CD4-positive, alpha-beta T cell (primary cell): Measurements from ENCODE around the gene NRM. TPM values are rescaled to one million over a fixed set of nuclear protein-coding genes. Genes with fewer than 3 reads are reported as not detected.

Source experiments
- ATAC-seq: fragments of 200-7000 bp; cut with Tn5 transposase; one replicate; pipeline ENCODE4 v1.10.0; 2022; ENCODE audit warnings: mild to moderate bottlenecking; ENCODE audit not compliant: poor library complexity
- CTCF ChIA-PET: fragments of 350-600 bp; sonication (Branson Sonifier 250); formaldehyde crosslinking; loops from one replicate; lab custom pipeline; 2021; ENCODE audit warnings: antibody characterized with exemption, inconsistent platforms; lab: Charles Lee
- POLR2A ChIA-PET: fragments of 350-600 bp; sonication (Branson Sonifier 250); formaldehyde crosslinking; loops from one replicate; lab custom pipeline; 2021; ENCODE audit warnings: antibody characterized with exemption, inconsistent platforms; lab: Charles Lee
- DNase-seq, 14 experiments: peaks; one replicate each; pipeline ENCODE4 v3.0.0-alpha.2; 2013 to 2020; ENCODE audit warnings: mixed read lengths in 2 of 14
- H3K27ac ChIP-seq, 2 donors: one replicate each; pipeline versions ENCODE4 v1.5.1 to v1.7.0; 2013; ENCODE audit warnings: low read length in 2 of 2, low read depth in 1 of 2, mild to moderate bottlenecking in 1 of 2
- H3K27me3 ChIP-seq, 2 experiments: 1 replicate in 1 of 2; 2 replicates in 1 of 2; pipeline versions ENCODE4 v1.6.1 to v1.7.0; 2013; ENCODE audit warnings: low read length in 2 of 2, control low read depth in 1 of 2, mild to moderate bottlenecking in 1 of 2, moderate library complexity in 1 of 2; ENCODE audit not compliant: insufficient read depth in 2 of 2, control insufficient read depth in 1 of 2
- H3K36me3 ChIP-seq: one replicate; pipeline ENCODE4 v1.6.1; 2013; ENCODE audit warnings: low read length, control low read depth; ENCODE audit not compliant: insufficient read depth
- H3K4me1 ChIP-seq: one replicate; pipeline ENCODE4 v1.6.1; 2013; ENCODE audit warnings: low read length, control low read depth; ENCODE audit not compliant: insufficient read depth
- H3K4me3 ChIP-seq: one replicate; pipeline ENCODE4 v1.5.1; 2013; ENCODE audit warnings: mild to moderate bottlenecking, low read length, moderate library complexity
- H3K9me3 ChIP-seq, 2 experiments: 1 replicate in 1 of 2; 2 replicates in 1 of 2; pipeline versions ENCODE4 v1.6.1 to v1.7.0; 2013; ENCODE audit warnings: low read length in 2 of 2, mild to moderate bottlenecking in 2 of 2, control low read depth in 1 of 2, moderate library complexity in 1 of 2; ENCODE audit not compliant: control insufficient read depth in 1 of 2, insufficient read depth in 1 of 2
- H3K27ac Mint-ChIP-seq: one replicate; pipeline ENCODE4 v1.8.0; 2020; ENCODE audit warnings: mixed read lengths
- H3K27me3 Mint-ChIP-seq: one replicate; pipeline ENCODE4 v1.8.0; 2021; ENCODE audit warnings: mixed read lengths
- H3K36me3 Mint-ChIP-seq: one replicate; pipeline ENCODE4 v1.8.0; 2021; ENCODE audit warnings: low read depth, mixed read lengths
- H3K4me1 Mint-ChIP-seq: one replicate; pipeline ENCODE4 v1.8.0; 2021; ENCODE audit warnings: low read depth, mixed read lengths
- H3K4me3 Mint-ChIP-seq: one replicate; pipeline ENCODE4 v1.8.0; 2020; ENCODE audit warnings: mild to moderate bottlenecking, mixed read lengths
- H3K9me3 Mint-ChIP-seq: one replicate; pipeline ENCODE4 v1.8.0; 2020; ENCODE audit warnings: mixed read lengths
- CTCF ChIP-seq: fragments of 200-600 bp; IDR thresholded peaks from one replicate; pipeline ENCODE4 v1.8.0; 2022; ENCODE audit warnings: antibody characterized with exemption, mild to moderate bottlenecking
- intact Hi-C, 2 experiments: fragments of 100-400 bp; cut with DNase I in 1 of 2; cut with micrococcal nuclease in 1 of 2; formaldehyde crosslinking; loops; one replicate each; pipeline versions ENCODE4 v1.15.1 to v1.9.0; 2023 to 2025; cut with DNase I, micrococcal nuclease
- total RNA-seq, 174 experiments: library from RNA in 2 of 174; stranded (reverse) in 2 of 174; gene quantifications; one replicate each; pipeline ENCODE4 v1.2.3 and lab custom pipeline; 2021 to 2026

Gene NRM
- total RNA-seq, 2 experiments from 2014 or later = 3.8 to 4.4 TPM

DNA sequence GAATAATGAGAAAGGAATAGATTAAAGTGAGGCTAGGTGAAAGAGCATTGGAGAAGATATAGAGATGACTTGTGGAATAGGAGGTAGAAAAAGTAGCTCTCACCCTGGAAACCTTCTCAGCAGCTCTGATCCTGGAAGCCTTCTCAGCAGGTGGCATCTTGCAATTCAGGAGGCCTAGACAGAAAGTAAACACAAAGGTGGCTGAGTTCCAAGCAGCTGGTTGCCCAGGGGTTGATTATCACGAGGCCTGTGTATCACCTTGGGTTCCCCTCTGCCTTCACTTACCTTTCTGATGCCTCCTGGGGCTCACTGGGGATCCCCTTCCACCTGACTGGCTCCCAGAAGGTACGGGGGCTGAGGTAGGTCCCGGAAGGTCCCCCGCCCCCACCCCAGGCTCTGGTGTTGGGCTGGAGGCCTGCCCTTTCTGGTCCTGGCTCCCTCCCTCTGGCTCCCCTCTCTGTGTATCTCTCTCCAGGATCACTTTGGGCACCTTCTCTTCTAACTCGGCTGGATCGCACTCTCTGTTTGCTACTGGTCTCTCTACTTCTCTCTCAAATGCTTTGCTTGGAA is 16.6 kb upstream of the NRM start:
- Mint-ChIP-seq H3K27ac (no peak overlapping the region), H3K27me3 (no peaks in the 10 kb centered on the region), H3K4me3 (no peak overlapping the region), H3K36me3 (peaks cover 87% of the 10 kb centered on the region), H3K4me1 (no peaks in the 10 kb centered on the region), H3K9me3 (no peaks in the 10 kb centered on the region)
- ChIA-PET POLR2A (interaction anchor here (1.0 kb wide), 1 partner anchor 10 kb away, joined by 3 read pairs; the partner anchor contains the start of gene MDC1), CTCF (interaction anchor here (1.6 kb wide), 1 partner anchor 28 kb away, joined by 4 read pairs; no protein-coding TSS in a partner anchor)
- Histone ChIP-seq H3K27me3 (no peaks in the 10 kb centered on the region), H3K4me3 (no peak overlapping the region), H3K9me3 (no peaks in the 10 kb centered on the region), H3K36me3 (peaks cover 54% of the 10 kb centered on the region), H3K4me1 (no peaks in the 10 kb centered on the region), H3K27ac (no peak overlapping the region)
- TF ChIP-seq CTCF = no peak
- DNase-seq (peak in 1 of 14 experiments; percentile 1), ATAC-seq (no peak)
- intact Hi-C loops = no loop called here

- no peaks in the 10 kb centered on the region for H3K4me1 Mint-ChIP-seq
- Histone ChIP-seq H3K9me3 (no peaks in the 10 kb centered on the region), H3K27ac (no peak overlapping the region), H3K4me3 (no peak overlapping the region), H3K36me3 (peaks cover 37% of the 10 kb centered on the region), H3K27me3 (no peaks in the 10 kb centered on the region), H3K4me1 (no peaks in the 10 kb centered on the region)
- POLR2A ChIA-PET = interaction anchor here (1.7 kb wide), 1 partner anchor 12 kb away, joined by 9 read pairs; the partner anchor contains the start of gene MDC1
- intact Hi-C loops = no loop called here
- H3K27me3 Mint-ChIP-seq = no peaks in the 10 kb centered on the region
- no peak overlapping the region for H3K27ac Mint-ChIP-seq
- H3K9me3 Mint-ChIP-seq = no peaks in the 10 kb centered on the region
- TF ChIP-seq CTCF = no peak
- CTCF ChIA-PET = interaction anchor here (2.1 kb wide), 1 partner anchor 27 kb away, joined by 6 read pairs; no protein-coding TSS in a partner anchor
- peaks cover 79% of the 10 kb centered on the region for H3K36me3 Mint-ChIP-seq
- ATAC-seq (no peak), DNase-seq (no peak)
- H3K4me3 Mint-ChIP-seq = no peak overlapping the region
Measured at GRCh38 chr6:30705620-30706019, 14.8 kb upstream of the NRM start.

GRCh38 chr6:30703821-30704220 is 13.0 kb upstream of the NRM start:
- no peak for DNase-seq
- H3K9me3 ChIP-seq = no peaks in the 10 kb centered on the region
- peaks cover 41% of the 10 kb centered on the region for H3K36me3 ChIP-seq
- ChIA-PET POLR2A (interaction anchor here (1.2 to 1.8 kb wide), 2 partner anchors 13 to 22 kb away, joined by 4 to 9 read pairs; partner anchors contain the start of gene MDC1), CTCF (interaction anchor here (1.0 to 2.1 kb wide), 3 partner anchors 25 to 78 kb away, joined by 3 to 6 read pairs (median 4); no protein-coding TSS in a partner anchor)
- intact Hi-C loops = no loop called here
- no peaks in the 10 kb centered on the region for H3K4me1 ChIP-seq
- no peaks in the 10 kb centered on the region for H3K4me1 Mint-ChIP-seq
- ATAC-seq = no peak
- no peaks in the 10 kb centered on the region for H3K9me3 Mint-ChIP-seq
- peaks cover 77% of the 10 kb centered on the region for H3K36me3 Mint-ChIP-seq
- H3K27me3 ChIP-seq = no peaks in the 10 kb centered on the region
- no peak overlapping the region for H3K27ac Mint-ChIP-seq
- H3K27ac ChIP-seq = no peak overlapping the region
- H3K4me3 ChIP-seq = no peak overlapping the region
- H3K27me3 Mint-ChIP-seq = no peaks in the 10 kb centered on the region
- TF ChIP-seq CTCF = no peak
- no peak overlapping the region for H3K4me3 Mint-ChIP-seq
